Psoas muscle (tissue), 8 donors: ENCODE measurements around the gene MEF2C. TPM values are rescaled to one million over a fixed set of nuclear protein-coding genes. Genes with fewer than 3 reads are reported as not detected.
A peak's percentile ranks its signal among the peaks of the same experiment; 100 is the strongest.

Experiments used
- ATAC-seq, 4 donors: fragments of 200-7000 bp; cut with Tn5 transposase; one replicate each; pipeline ENCODE4 v1.9.1; 2020; ENCODE audit warnings: moderate library complexity in 3 of 4, mild to moderate bottlenecking in 2 of 4
- DNase-seq, 2 donors: peaks; one replicate each; pipeline ENCODE4 v3.0.0-alpha.2; 2020
- H3K27ac ChIP-seq: fragments of 200-600 bp; one replicate; pipeline ENCODE4 v1.8.0; 2022
- H3K27me3 ChIP-seq, 3 donors: fragments of 200-600 bp in 1 of 3; one replicate each; pipeline versions ENCODE4 v1.6.1 to v1.8.0; 2013 to 2022; ENCODE audit warnings: low read length in 2 of 3, mild to moderate bottlenecking in 2 of 3, moderate library complexity in 1 of 3; ENCODE audit not compliant: insufficient read depth in 3 of 3
- H3K36me3 ChIP-seq, 2 donors: fragments of 200-600 bp in 1 of 2; one replicate each; pipeline versions ENCODE4 v1.6.1 to v1.8.0; 2013 to 2022; ENCODE audit warnings: low read depth in 1 of 2, mild to moderate bottlenecking in 1 of 2, moderate library complexity in 1 of 2; ENCODE audit not compliant: insufficient read depth in 1 of 2
- H3K4me1 ChIP-seq: fragments of 200-600 bp; one replicate; pipeline ENCODE4 v1.8.0; 2022
- H3K4me3 ChIP-seq: fragments of 200-600 bp; one replicate; pipeline ENCODE4 v1.8.0; 2022; ENCODE audit warnings: mild to moderate bottlenecking
- H3K9me3 ChIP-seq: fragments of 200-600 bp; one replicate; pipeline ENCODE4 v1.8.0; 2022
- WGBS, 3 donors: extraction: QIAGEN DNeasy Blood & Tissue Kit; methylation state at CpG; one replicate each; pipeline versions ENCODE4 v1.1.6 to v1.1.7; 2013; 5-methylcytosine and 5-hydroxymethylcytosine counted together
- intact Hi-C, 2 donors: fragments of 100-400 bp; cut with DNase I; formaldehyde crosslinking; loops; one replicate each; pipeline versions ENCODE4 v1.11.0 to v1.14.2; 2022
- polyA plus RNA-seq, 3 donors: library from polyadenylated mRNA; stranded (reverse); fragments of 200-250 nt; gene quantifications; one replicate each; pipeline ENCODE4 v1.2.3, GENCODE V29; 2013
- total RNA-seq, 4 donors: library from RNA; stranded (reverse); fragmentation: NEBNext Ultra II Directional in 2 of 4; extraction: Animal tissue kit (Norgen Biotek cat#: 25700) in 2 of 4; gene quantifications; one replicate each; pipeline versions ENCODE4 v1.2.1 to v1.2.4, GENCODE V29; 2021 to 2023
- TF ChIP-seq, protein P1 (sequence below): fragments of 200-600 bp; IDR thresholded peaks from one replicate; pipeline ENCODE4 v1.8.0; 2022; ENCODE audit warnings: antibody characterized with exemption
- donor health status: healthy with polysubstance abuse.
- donor health status: DM: no; HTN: no; CAD: no; lungs with moderate emphysema.
- donor health status: Bipolar disorder and iron deficiency.
- donor health status: healthy.
- donor health status: DM: yes; HTN: yes; CAD: no.
- donor health status: DM: no; HTN: no; CAD: no.
- donor health status: DM: no; HTN: no; CAD: no.
- donor health status: DM: yes; HTN: yes; CAD: no.

MEF2C gene
- total and polyA plus RNA-seq, 7 donors, result 9.3 to 530 (median 148) TPM

DNA sequence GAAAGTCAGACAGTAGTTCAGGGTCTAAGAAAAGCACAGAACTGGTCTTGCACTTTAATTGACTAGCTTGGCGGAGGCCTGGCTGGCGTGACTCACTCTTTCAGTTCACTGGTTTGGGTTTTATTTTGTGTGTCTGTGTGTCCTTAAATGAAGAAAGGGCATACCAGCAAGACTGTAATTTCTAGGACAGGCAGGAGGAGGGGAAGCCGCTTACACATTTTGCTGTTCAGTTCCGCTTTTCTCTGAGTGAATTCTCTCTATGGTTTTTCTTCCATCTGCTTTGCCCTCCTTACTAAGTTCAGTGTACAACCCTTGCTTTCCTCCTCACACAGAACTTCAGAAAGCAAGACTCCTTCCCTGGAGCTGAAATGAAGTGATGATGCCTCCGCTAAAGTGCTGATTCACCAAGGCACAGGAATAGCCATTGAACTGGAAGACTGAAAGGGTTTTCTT is 150.8 kb downstream of the MEF2C start:
- Histone ChIP-seq H3K36me3 (peaks cover 5 to 52% of the 10 kb centered on the region in 2 donors), H3K4me1 (peaks cover 63% of the 10 kb centered on the region), H3K27me3 (no peaks in the 10 kb centered on the region), H3K9me3 (no peaks in the 10 kb centered on the region), H3K4me3 (no peak overlapping the region), H3K27ac (peak overlapping the region; percentile 71)
- 67 to 75% (median 68%) methylated on average over 5 of the region's 5 CpGs for WGBS, 3 donors
- DNase-seq (peak; percentile 33 to 54), ATAC-seq (peak; percentile 13 to 60 (median 35))
- TF ChIP-seq, protein P1, sequence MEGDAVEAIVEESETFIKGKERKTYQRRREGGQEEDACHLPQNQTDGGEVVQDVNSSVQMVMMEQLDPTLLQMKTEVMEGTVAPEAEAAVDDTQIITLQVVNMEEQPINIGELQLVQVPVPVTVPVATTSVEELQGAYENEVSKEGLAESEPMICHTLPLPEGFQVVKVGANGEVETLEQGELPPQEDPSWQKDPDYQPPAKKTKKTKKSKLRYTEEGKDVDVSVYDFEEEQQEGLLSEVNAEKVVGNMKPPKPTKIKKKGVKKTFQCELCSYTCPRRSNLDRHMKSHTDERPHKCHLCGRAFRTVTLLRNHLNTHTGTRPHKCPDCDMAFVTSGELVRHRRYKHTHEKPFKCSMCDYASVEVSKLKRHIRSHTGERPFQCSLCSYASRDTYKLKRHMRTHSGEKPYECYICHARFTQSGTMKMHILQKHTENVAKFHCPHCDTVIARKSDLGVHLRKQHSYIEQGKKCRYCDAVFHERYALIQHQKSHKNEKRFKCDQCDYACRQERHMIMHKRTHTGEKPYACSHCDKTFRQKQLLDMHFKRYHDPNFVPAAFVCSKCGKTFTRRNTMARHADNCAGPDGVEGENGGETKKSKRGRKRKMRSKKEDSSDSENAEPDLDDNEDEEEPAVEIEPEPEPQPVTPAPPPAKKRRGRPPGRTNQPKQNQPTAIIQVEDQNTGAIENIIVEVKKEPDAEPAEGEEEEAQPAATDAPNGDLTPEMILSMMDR, result no peak
- intact Hi-C loops, result loop anchor here (5.0 kb wide), 2 partner anchors 150 to 1530 kb away; partner anchors contain the start of gene MEF2C (in 1 of the 2)

DNA sequence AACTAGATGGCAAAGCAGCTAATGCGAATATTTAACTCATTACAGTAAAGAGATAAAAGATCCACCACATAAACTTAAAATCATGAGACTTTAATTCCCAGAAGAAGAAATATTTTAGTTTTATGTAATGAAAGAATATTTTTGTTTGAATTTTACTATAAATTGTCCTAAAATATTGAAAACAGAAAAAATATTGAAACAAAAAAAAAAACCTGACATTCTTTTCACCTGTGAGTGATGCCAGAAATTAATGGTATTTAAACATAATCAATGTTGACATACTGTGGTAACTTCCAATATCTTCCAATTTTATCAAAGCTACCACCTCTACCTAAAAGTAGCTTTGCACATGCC is 153.2 kb downstream of the MEF2C start:
- no peaks in the 10 kb centered on the region for H3K27me3 ChIP-seq
- H3K27ac ChIP-seq, result peak overlapping the region; percentile 71
- H3K4me3 ChIP-seq, result no peak overlapping the region
- no peaks in the 10 kb centered on the region for H3K9me3 ChIP-seq
- ATAC-seq (no peak), DNase-seq (no peak)
- peaks cover 43% of the 10 kb centered on the region for H3K4me1 ChIP-seq
- TF ChIP-seq, protein P1, result no peak
- intact Hi-C loops, result loop anchor here (1.0 to 10.0 kb wide), 4 partner anchors 152 to 1535 kb away; partner anchors contain the start of gene MEF2C (in 1 of the 2)
- 24 to 53% (median 31%) methylated on average over 1 of the region's 1 CpG for WGBS, 3 donors
- H3K36me3 ChIP-seq, result peaks cover 8 to 73% of the 10 kb centered on the region in 2 donors

DNA sequence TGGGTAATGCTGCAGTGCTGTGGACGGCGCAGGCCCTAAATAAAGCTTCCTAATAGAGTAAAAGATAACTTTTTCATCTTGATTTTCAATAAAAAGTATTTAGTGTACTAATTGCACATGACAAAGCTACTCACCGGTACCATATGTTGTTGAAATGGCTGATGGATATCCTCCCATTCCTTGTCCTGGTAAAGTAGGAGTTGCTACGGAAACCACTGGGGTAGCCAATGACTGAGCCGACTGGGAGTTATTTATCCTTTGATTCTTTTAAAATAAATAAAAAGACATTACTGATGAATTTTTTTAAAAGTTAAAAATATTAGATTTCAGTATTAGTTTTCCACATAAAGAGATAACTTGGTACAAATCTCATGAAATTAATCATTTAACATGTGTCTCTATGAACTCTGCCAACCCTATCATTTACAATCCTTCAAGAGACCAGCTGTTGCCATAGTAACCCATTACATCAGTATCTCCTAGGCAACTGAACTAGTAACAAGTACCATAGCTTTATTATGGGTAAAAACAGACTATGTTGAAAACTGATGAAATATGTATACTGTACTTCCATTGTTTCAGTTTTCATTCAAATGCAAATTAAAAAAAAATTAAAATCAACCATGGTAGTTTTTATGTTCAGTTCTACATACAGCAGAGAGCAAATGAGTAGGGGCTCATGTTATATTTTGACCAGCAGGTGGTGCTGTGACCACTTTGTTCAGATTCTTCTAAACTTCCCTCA is 153.7 kb downstream of the MEF2C start:
- peak; percentile 66 to 86 (median 79) for ATAC-seq
- peaks cover 8 to 78% of the 10 kb centered on the region in 2 donors for H3K36me3 ChIP-seq

DNA sequence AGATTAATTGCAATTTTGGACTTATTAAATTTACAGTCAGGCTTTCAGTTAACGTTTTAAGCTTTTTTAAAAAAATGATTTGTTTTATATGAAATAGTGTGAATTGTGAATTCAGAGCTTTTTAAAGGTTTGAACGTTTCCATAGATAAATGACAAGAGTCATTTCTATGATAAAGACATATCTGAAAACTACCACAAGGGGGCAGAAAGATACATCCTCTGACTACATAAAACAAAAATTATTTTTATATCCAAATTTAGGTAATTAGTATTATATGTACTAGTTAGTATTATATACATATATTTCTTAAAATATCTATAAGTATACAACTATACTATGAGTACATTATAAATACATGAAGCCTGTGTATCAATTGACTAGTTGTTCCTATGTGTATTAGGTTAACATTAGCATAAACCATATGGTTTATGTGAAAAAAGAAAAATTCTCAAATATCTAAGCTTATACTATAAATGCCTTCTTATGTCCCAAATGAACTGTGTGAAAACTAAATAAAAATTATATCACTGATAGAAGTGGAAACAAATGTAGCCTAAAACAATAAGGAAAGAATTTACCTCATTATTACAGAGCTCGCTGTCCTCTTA is 155.2 kb downstream of the MEF2C start:
- peaks cover 26% of the 10 kb centered on the region for H3K4me1 ChIP-seq
- no peak for ATAC-seq
- no peak for DNase-seq
- WGBS, 3 donors, result 39 to 43% (median 41%) methylated on average over 3 of the region's 3 CpGs
- H3K36me3 ChIP-seq, result peaks cover 4 to 93% of the 10 kb centered on the region in 2 donors
- H3K27ac ChIP-seq, result no peak overlapping the region
- intact Hi-C loops, result loop anchor here in 1 of 2 donors (10.0 kb wide), 1 partner anchor 1537 kb away; no protein-coding TSS in a partner anchor
- H3K4me3 ChIP-seq, result no peak overlapping the region
- H3K9me3 ChIP-seq, result no peaks in the 10 kb centered on the region
- H3K27me3 ChIP-seq, result no peaks in the 10 kb centered on the region
- TF ChIP-seq, protein P1, result peak; percentile 73

More for the DNA sequence above, 153.7 kb downstream of the MEF2C start:
- Histone ChIP-seq H3K27ac (no peak overlapping the region), H3K27me3 (no peaks in the 10 kb centered on the region), H3K4me1 (peaks cover 41% of the 10 kb centered on the region), H3K9me3 (no peaks in the 10 kb centered on the region), H3K4me3 (no peak overlapping the region)
- TF ChIP-seq, protein P1, result peak; percentile 90
- peak in 1 of 2 donors; percentile 24 for DNase-seq
- 72 to 79% (median 72%) methylated on average over 5 of the region's 5 CpGs for WGBS, 3 donors
- intact Hi-C loops, result loop anchor here (1.0 to 10.0 kb wide), 2 partner anchors 153 to 1536 kb away; no protein-coding TSS in a partner anchor
